IMR-90 (cell line): ENCODE results near the gene UBAP2L. TPM values are rescaled to one million over a fixed set of nuclear protein-coding genes. Genes with fewer than 3 reads are reported as not detected.
"Not testable (repeated sequence)": the region's sequence is repeated elsewhere in the genome, so short reads cannot be mapped to it uniquely, and the experiment has no call there.

ENCODE experiments used
- ATAC-seq: fragments of 200-7000 bp; cut with Tn5 transposase; 2 replicates; pipeline ENCODE4 v1.9.1; 2020; ENCODE audit warnings: low read depth, mild to moderate bottlenecking, moderate library complexity
- BruUV-seq: library from RNA; stranded (reverse); fragments of 400-500 nt; replicated peaks from 2 replicates; lab custom pipeline; 2021; lab: Mats Ljungman, UMichigan
- CTCF ChIA-PET: fragments of 300-600 bp; formaldehyde crosslinking; extraction: SDS; loops from one replicate; lab custom pipeline; 2021; ENCODE audit warnings: antibody characterized with exemption; lab: Yijun Ruan, JAX
- POLR2A ChIA-PET: fragments of 300-600 bp; sonication (Branson Sonifier 250); formaldehyde crosslinking; loops from one replicate; lab custom pipeline; 2022; ENCODE audit warnings: antibody characterized with exemption; ENCODE audit not compliant: unreplicated experiment; lab: Charles Lee
- DNase-seq: peaks from one replicate; pipeline ENCODE4 v3.0.0; 2013
- H2AFZ ChIP-seq: replicated peaks from 2 replicates; pipeline ENCODE3; 2013; ENCODE audit warnings: low read length, mild to moderate bottlenecking; ENCODE audit not compliant: poor library complexity
- H2AK5ac ChIP-seq: 2 replicates; pipeline ENCODE4 v1.6.1; 2013; ENCODE audit warnings: low read depth, low read length, inconsistent platforms
- H2AK9ac ChIP-seq: replicated peaks from 2 replicates; pipeline ENCODE3; 2013; ENCODE audit warnings: mild to moderate bottlenecking, low read depth, low read length, moderate library complexity; ENCODE audit not compliant: poor library complexity
- H2BK120ac ChIP-seq: 2 replicates; pipeline ENCODE4 v1.6.1; 2013; ENCODE audit warnings: low read depth, low read length, inconsistent platforms
- H2BK15ac ChIP-seq: 3 replicates; pipeline ENCODE4 v1.6.1; 2013; ENCODE audit warnings: low read depth, low read length, inconsistent platforms
- H2BK20ac ChIP-seq: 2 replicates; pipeline ENCODE4 v1.6.1; 2013; ENCODE audit warnings: low read depth, mild to moderate bottlenecking, inconsistent platforms, low read length, moderate library complexity
- H2BK5ac ChIP-seq: 2 replicates; pipeline ENCODE4 v1.6.1; 2013; ENCODE audit warnings: mild to moderate bottlenecking, low read depth, low read length, inconsistent platforms; ENCODE audit not compliant: poor library complexity, severe bottlenecking
- H3K14ac ChIP-seq: replicated peaks from 2 replicates; pipeline ENCODE4 v1.6.1; 2013; ENCODE audit warnings: low read depth, low read length, inconsistent platforms
- H3K18ac ChIP-seq: 2 replicates; pipeline ENCODE4 v1.6.1; 2013; ENCODE audit warnings: low read depth, low read length, control low read depth
- H3K23ac ChIP-seq: 2 replicates; pipeline ENCODE4 v1.6.1; 2013; ENCODE audit warnings: low read depth, low read length, inconsistent platforms
- H3K27ac ChIP-seq: 2 replicates; pipeline ENCODE4 v1.5.1; 2013; ENCODE audit warnings: mild to moderate bottlenecking, control low read depth, low read length; ENCODE audit not compliant: insufficient read depth
- H3K27me3 ChIP-seq: 2 replicates; pipeline ENCODE4 v1.6.1; 2013; ENCODE audit warnings: low read length; ENCODE audit not compliant: control insufficient read depth, insufficient read depth
- H3K36me3 ChIP-seq: 2 replicates; pipeline ENCODE4 v1.6.1; 2013; ENCODE audit warnings: low read length, mixed read lengths; ENCODE audit not compliant: control insufficient read depth, insufficient read depth
- H3K4ac ChIP-seq: 2 replicates; pipeline ENCODE4 v1.6.1; 2013; ENCODE audit warnings: low read depth, low read length, inconsistent platforms
- H3K4me1 ChIP-seq: 2 replicates; pipeline ENCODE4 v1.6.1; 2013; ENCODE audit warnings: low read length, mixed read lengths; ENCODE audit not compliant: control insufficient read depth, insufficient read depth
- H3K4me2 ChIP-seq: 2 replicates; pipeline ENCODE4 v1.6.1; 2013; ENCODE audit warnings: low read depth, mild to moderate bottlenecking, control low read depth, low read length, moderate library complexity
- H3K4me3 ChIP-seq: 2 replicates; pipeline ENCODE4 v1.5.1; 2013; ENCODE audit warnings: low read depth, mild to moderate bottlenecking, control low read depth, low read length, moderate library complexity; ENCODE audit not compliant: insufficient read depth
- H3K56ac ChIP-seq: 2 replicates; pipeline ENCODE4 v1.6.1; 2013; ENCODE audit warnings: low read length, inconsistent platforms; ENCODE audit not compliant: insufficient read depth; ENCODE audit errors: extremely low read depth
- H3K79me1 ChIP-seq, 2 experiments: 2 replicates each; pipeline ENCODE4 v1.6.1; 2013; ENCODE audit warnings: low read length in 2 of 2, inconsistent platforms in 1 of 2, low read depth in 1 of 2
- H3K9ac ChIP-seq: 2 replicates; pipeline ENCODE4 v1.6.1; 2013; ENCODE audit warnings: low read depth, low read length, control low read depth
- H3K9me1 ChIP-seq: 2 replicates; pipeline ENCODE4 v1.6.1; 2013; ENCODE audit warnings: low read length, inconsistent platforms; ENCODE audit not compliant: insufficient read depth
- H3K9me3 ChIP-seq: 2 replicates; pipeline ENCODE4 v1.6.1; 2013; ENCODE audit warnings: low read length; ENCODE audit not compliant: control insufficient read depth, insufficient read depth
- H4K20me1 ChIP-seq: 2 replicates; pipeline ENCODE4 v1.6.1; 2013; ENCODE audit warnings: low read length, inconsistent platforms; ENCODE audit not compliant: insufficient read depth
- H4K5ac ChIP-seq: 2 replicates; pipeline ENCODE4 v1.6.1; 2013; ENCODE audit warnings: mild to moderate bottlenecking, low read depth, low read length, control low read depth
- H4K8ac ChIP-seq, 2 experiments: 2 replicates each; pipeline ENCODE4 v1.6.1; 2013; ENCODE audit warnings: low read depth in 2 of 2, low read length in 2 of 2, control low read depth in 1 of 2, inconsistent platforms in 1 of 2
- H4K91ac ChIP-seq: 2 replicates; pipeline ENCODE4 v1.6.1; 2013; ENCODE audit warnings: low read depth, low read length, inconsistent platforms; ENCODE audit not compliant: insufficient read depth
- RAD21 ChIP-seq: IDR thresholded peaks from 2 replicates; pipeline ENCODE4 v1.6.1; 2012; ENCODE audit warnings: low read length, improper control_type of control experiment
- RFX5 ChIP-seq: IDR thresholded peaks from 2 replicates; pipeline ENCODE4 v1.8.0; 2012; ENCODE audit warnings: low read depth, mild to moderate bottlenecking, low read length, moderate library complexity
- WGBS, 2 experiments: methylation state at CpG; one replicate each; pipeline versions ENCODE4 v1.1.5 to v1.1.7; 2013; ENCODE audit warnings: missing lambda C conversion rate in 2 of 2; ENCODE audit not compliant: insufficient read length in 1 of 2; ENCODE audit errors: extremely low coverage in 2 of 2; 5-methylcytosine and 5-hydroxymethylcytosine counted together
- dilution Hi-C: fragments of 300-500 bp; cut with HindIII; formaldehyde crosslinking; loops from one replicate; pipeline ENCODE4 v1.14.3; 2018; ENCODE audit warnings: low sequenced_read_pairs; ENCODE audit not compliant: unreplicated experiment
- in situ Hi-C: fragments of 300-500 bp; cut with MboI; formaldehyde crosslinking; loops from 3 replicates; pipeline ENCODE4 v1.14.3; 2019; ENCODE audit warnings: low sequenced_read_pairs, inconsistent platforms, mixed read lengths
- intact Hi-C: fragments of 100-400 bp; cut with micrococcal nuclease; formaldehyde crosslinking; loops from 2 replicates; pipeline ENCODE4 v1.10.0; 2022
- polyA plus RNA-seq, 3 experiments: library from polyadenylated mRNA; depleted of rRNA; stranded (reverse); fragments of >200 nt; gene quantifications; 2 replicates each; pipeline ENCODE4 v1.2.3, GENCODE V29; 2012; ENCODE audit warnings: low replicate concordance in 1 of 3
- total RNA-seq: library from RNA; depleted of rRNA; stranded (reverse); fragments of >200 nt; gene quantifications from 2 replicates; pipeline ENCODE4 v1.2.3, GENCODE V29; 2012

Gene UBAP2L
- total and polyA plus RNA-seq, 2 of the 4 experiments (the other 2 are of a cell fraction) = 57.5 to 149 TPM

GRCh38 chr1:154313066-154313356 is 92.3 kb downstream of the UBAP2L start:
- H3K4ac ChIP-seq = no peak overlapping the region
- H3K56ac ChIP-seq = no peak overlapping the region
- ChIA-PET CTCF (no interaction called here), POLR2A (no interaction called here)
- intact Hi-C loops = no loop called here
- dilution Hi-C loops = no loop called here
- no peak overlapping the region for H2BK120ac ChIP-seq
- no peak overlapping the region for H3K27ac ChIP-seq
- no peak overlapping the region for H3K4me3 ChIP-seq
- DNase-seq (no peak), ATAC-seq (no peak)
- no peak overlapping the region for H3K23ac ChIP-seq
- H4K8ac ChIP-seq = no peak overlapping the region
- H3K36me3 ChIP-seq = no peaks in the 10 kb centered on the region
- 72% methylated on average over 5 of the region's 10 CpGs; no CpG with 5 or more reads in 1 of the 2 experiments for WGBS, 2 experiments
- no peak overlapping the region for H2AFZ ChIP-seq
- BruUV-seq = no TSS peak
- TF ChIP-seq RFX5 (no peak), RAD21 (no peak)
- no peak overlapping the region for H3K14ac ChIP-seq
- no peak overlapping the region for H3K9ac ChIP-seq
- no peak overlapping the region for H2BK15ac ChIP-seq
- H2AK5ac ChIP-seq = no peak overlapping the region
- no peak overlapping the region for H4K91ac ChIP-seq
- no peaks in the 10 kb centered on the region for H3K9me1 ChIP-seq
- H4K5ac ChIP-seq = no peak overlapping the region
- no peaks in the 10 kb centered on the region for H3K4me1 ChIP-seq
- H2BK5ac ChIP-seq = no peak overlapping the region
- H2AK9ac ChIP-seq = no peak overlapping the region
- no peak overlapping the region for H3K4me2 ChIP-seq
- peaks cover 3% of the 10 kb centered on the region; the same call in 1 of the 2 replicates for H3K27me3 ChIP-seq
- H3K9me3 ChIP-seq = peaks cover 5% of the 10 kb centered on the region
- in situ Hi-C loops = no loop called here
- no peak overlapping the region for H2BK20ac ChIP-seq
- no peaks in the 10 kb centered on the region for H4K20me1 ChIP-seq
- H3K18ac ChIP-seq = no peak overlapping the region
- H3K79me1 ChIP-seq = no peaks in the 10 kb centered on the region

GRCh38 chr1:154314226-154314625 is 93.5 kb downstream of the UBAP2L start:
- H2BK20ac ChIP-seq, H3K9me3 ChIP-seq, H3K4me2 ChIP-seq, ATAC-seq, H3K4me3 ChIP-seq, CTCF ChIA-PET, H3K27me3 ChIP-seq, in situ Hi-C loops, H2BK15ac ChIP-seq, H3K9me1 ChIP-seq, H3K27ac ChIP-seq, H3K23ac ChIP-seq, H4K20me1 ChIP-seq, BruUV-seq, H3K4ac ChIP-seq, H3K18ac ChIP-seq, H3K79me1 ChIP-seq, H4K5ac ChIP-seq, H3K9ac ChIP-seq, POLR2A ChIA-PET, H2BK5ac ChIP-seq, H2AFZ ChIP-seq, H3K14ac ChIP-seq, H3K36me3 ChIP-seq, intact Hi-C loops, H3K4me1 ChIP-seq, H2AK5ac ChIP-seq, H2AK9ac ChIP-seq, H2BK120ac ChIP-seq, DNase-seq, H3K56ac ChIP-seq, H4K8ac ChIP-seq, H4K91ac ChIP-seq, dilution Hi-C loops: not testable (repeated sequence)
- WGBS, 2 experiments = no CpG with 5 or more reads among the region's 3 CpGs
